H9 (cell line): Measurements from ENCODE around the gene SREBF1. TPM values are rescaled to one million over a fixed set of nuclear protein-coding genes. Genes with fewer than 3 reads are reported as not detected.
A peak's percentile ranks its signal among the peaks of the same experiment; 100 is the strongest.

ENCODE experiments used
- DNase-seq: peaks from one replicate; pipeline ENCODE4 v3.0.0-alpha.2; 2017
- H2AFZ ChIP-seq: one replicate; pipeline ENCODE4 v1.6.1; 2013; ENCODE audit warnings: mild to moderate bottlenecking, low read length, control low read depth, moderate library complexity
- H2AK5ac ChIP-seq: 2 replicates; pipeline ENCODE4 v1.6.1; 2013; ENCODE audit warnings: low read length, control low read depth, mixed read lengths; ENCODE audit not compliant: insufficient read length
- H2BK120ac ChIP-seq: one replicate; pipeline ENCODE4 v1.6.1; 2013; ENCODE audit warnings: low read depth, mild to moderate bottlenecking, low read length, control low read depth, inconsistent platforms; ENCODE audit not compliant: poor library complexity, severe bottlenecking
- H2BK12ac ChIP-seq: 2 replicates; pipeline ENCODE4 v1.6.1; 2013; ENCODE audit warnings: low read length, control low read depth, mixed read lengths, low read depth; ENCODE audit not compliant: insufficient read length
- H2BK15ac ChIP-seq: 2 replicates; pipeline ENCODE4 v1.6.1; 2013; ENCODE audit warnings: low read depth, low read length, control low read depth
- H2BK20ac ChIP-seq: one replicate; pipeline ENCODE4 v1.6.1; 2013; ENCODE audit warnings: low read depth, mild to moderate bottlenecking, low read length, control low read depth, inconsistent platforms; ENCODE audit not compliant: poor library complexity, severe bottlenecking
- H2BK5ac ChIP-seq: 2 replicates; pipeline ENCODE4 v1.6.1; 2013; ENCODE audit warnings: low read length, control low read depth, mixed read lengths; ENCODE audit not compliant: insufficient read length
- H3K14ac ChIP-seq: 2 replicates; pipeline ENCODE4 v1.6.1; 2013; ENCODE audit warnings: low read length, control low read depth; ENCODE audit not compliant: insufficient read depth
- H3K18ac ChIP-seq: 2 replicates; pipeline ENCODE4 v1.6.1; 2013; ENCODE audit warnings: low read depth, mild to moderate bottlenecking, mixed read lengths, low read length, control low read depth; ENCODE audit not compliant: insufficient read length
- H3K23ac ChIP-seq: 2 replicates; pipeline ENCODE4 v1.6.1; 2013; ENCODE audit warnings: low read length, control low read depth, mixed read lengths, low read depth; ENCODE audit not compliant: insufficient read length
- H3K23me2 ChIP-seq: 2 replicates; pipeline ENCODE4 v1.6.1; 2013; ENCODE audit warnings: low read depth, mild to moderate bottlenecking, mixed read lengths, low read length, control low read depth; ENCODE audit not compliant: insufficient read length, poor library complexity, severe bottlenecking
- H3K27ac ChIP-seq: 2 replicates; pipeline ENCODE4 v1.5.1; 2013; ENCODE audit warnings: low read length, control low read depth, mixed read lengths, low read depth; ENCODE audit not compliant: insufficient read length
- H3K27me3 ChIP-seq: 2 replicates; pipeline ENCODE4 v1.6.1; 2013; ENCODE audit warnings: low read length, control low read depth, inconsistent platforms; ENCODE audit not compliant: insufficient read depth
- H3K4ac ChIP-seq: 2 replicates; pipeline ENCODE4 v1.6.1; 2013; ENCODE audit warnings: low read depth, mild to moderate bottlenecking, control low read depth, inconsistent platforms, low read length, moderate library complexity
- H3K4me1 ChIP-seq: 2 replicates; pipeline ENCODE4 v1.6.1; 2013; ENCODE audit warnings: low read length, control low read depth, inconsistent platforms; ENCODE audit not compliant: insufficient read depth
- H3K4me2 ChIP-seq: 2 replicates; pipeline ENCODE4 v1.6.1; 2013; ENCODE audit warnings: low read length, control low read depth, mixed read lengths; ENCODE audit not compliant: insufficient read length, insufficient read depth
- H3K56ac ChIP-seq: 2 replicates; pipeline ENCODE4 v1.6.1; 2013; ENCODE audit warnings: low read depth, mild to moderate bottlenecking, mixed read lengths, low read length, control low read depth; ENCODE audit not compliant: insufficient read length
- H3K79me1 ChIP-seq: 2 replicates; pipeline ENCODE4 v1.6.1; 2013; ENCODE audit warnings: low read depth, mild to moderate bottlenecking, moderate library complexity, low read length, control low read depth, inconsistent platforms; ENCODE audit not compliant: insufficient read depth, poor library complexity, severe bottlenecking
- H3K79me2 ChIP-seq: 2 replicates; pipeline ENCODE4 v1.6.1; 2013; ENCODE audit warnings: low read length, control low read depth, inconsistent platforms; ENCODE audit not compliant: insufficient read depth
- H3K9ac ChIP-seq: 2 replicates; pipeline ENCODE4 v1.6.1; 2013; ENCODE audit warnings: low read length, control low read depth, mixed read lengths; ENCODE audit not compliant: insufficient read length; ENCODE audit errors: extremely low read depth
- H3K9me3 ChIP-seq: one replicate; pipeline ENCODE4 v1.6.1; 2013; ENCODE audit warnings: low read depth, low read length, inconsistent platforms; ENCODE audit not compliant: control insufficient read depth
- H3T11ph ChIP-seq: one replicate; pipeline ENCODE4 v1.6.1; 2013; ENCODE audit warnings: mild to moderate bottlenecking, low read length, control low read depth, inconsistent platforms
- H4K20me1 ChIP-seq: one replicate; pipeline ENCODE4 v1.6.1; 2013; ENCODE audit not compliant: control insufficient read depth, insufficient read length, insufficient read depth
- H4K5ac ChIP-seq: 2 replicates; pipeline ENCODE4 v1.6.1; 2013; ENCODE audit warnings: low read depth, mild to moderate bottlenecking, mixed read lengths, low read length, control low read depth; ENCODE audit not compliant: insufficient read length
- H4K8ac ChIP-seq: replicated peaks from 2 replicates; pipeline ENCODE4 v1.6.1; 2013; ENCODE audit warnings: low read length, control low read depth, mixed read lengths, low read depth; ENCODE audit not compliant: insufficient read length
- H4K91ac ChIP-seq: 2 replicates; pipeline ENCODE4 v1.6.1; 2013; ENCODE audit warnings: low read depth, mild to moderate bottlenecking, moderate library complexity, mixed read lengths, low read length, control low read depth; ENCODE audit not compliant: insufficient read length
- H3K27ac Mint-ChIP-seq, 3 experiments: 2 replicates in 2 of 3; 3 replicates in 1 of 3; pipeline ENCODE4 v1.8.0; 2020 to 2021; ENCODE audit warnings: mixed read lengths in 3 of 3, mild to moderate bottlenecking in 1 of 3, moderate library complexity in 1 of 3
- H3K27me3 Mint-ChIP-seq: 2 replicates; pipeline ENCODE4 v1.8.0; 2021; ENCODE audit warnings: low read depth, mild to moderate bottlenecking, moderate library complexity, mixed read lengths
- H3K36me3 Mint-ChIP-seq, 3 experiments: 2 replicates in 2 of 3; 3 replicates in 1 of 3; pipeline ENCODE4 v1.8.0; 2020 to 2021; ENCODE audit warnings: low read depth in 3 of 3, mixed read lengths in 3 of 3; ENCODE audit not compliant: insufficient read depth in 1 of 3
- H3K4me1 Mint-ChIP-seq, 2 experiments: 2 replicates each; pipeline ENCODE4 v1.8.0; 2020; ENCODE audit warnings: mixed read lengths in 2 of 2
- H3K4me3 Mint-ChIP-seq, 2 experiments: 2 replicates in 1 of 2; 3 replicates in 1 of 2; pipeline ENCODE4 v1.8.0; 2020 to 2021; ENCODE audit warnings: mild to moderate bottlenecking in 2 of 2, mixed read lengths in 2 of 2, moderate library complexity in 1 of 2
- H3K9me3 Mint-ChIP-seq, 2 experiments: 2 replicates in 1 of 2; 3 replicates in 1 of 2; pipeline ENCODE4 v1.8.0; 2020; ENCODE audit warnings: mild to moderate bottlenecking in 2 of 2, mixed read lengths in 2 of 2, moderate library complexity in 1 of 2
- CTCF ChIP-seq: fragments of 200-600 bp; sonication (generic); conservative IDR thresholded peaks from 3 replicates; pipeline ENCODE4 v1.8.0; 2021; ENCODE audit warnings: antibody characterized with exemption, mild to moderate bottlenecking
- WGBS: extraction: QIAGEN DNeasy Blood & Tissue Kit; methylation state at CpG from one replicate; pipeline ENCODE4 v1.1.7; 2013; ENCODE audit warnings: missing lambda C conversion rate, low lambda C conversion rate, mixed read lengths; ENCODE audit not compliant: insufficient read length; ENCODE audit errors: extremely low coverage; 5-methylcytosine and 5-hydroxymethylcytosine counted together
- total RNA-seq: library from RNA; stranded (reverse); gene quantifications from 2 replicates; pipeline ENCODE4 v1.2.1, GENCODE V29; 2021

The SREBF1 gene
- total RNA-seq, 1 experiment from 2014 or later: 81.9 TPM

- no peak overlapping the region for H4K91ac ChIP-seq
- H2BK20ac ChIP-seq: no peak overlapping the region
- no peak overlapping the region for H3K23ac ChIP-seq
- peak overlapping the region; percentile 51 for H3K4me2 ChIP-seq
- H3K14ac ChIP-seq: peak overlapping the region; percentile 41; the same call in 1 of the 2 replicates
- H3K27ac Mint-ChIP-seq: peak overlapping the region in 1 of 3 experiments; percentile 52; a peak in 1 of 7 replicates
- H3K4me1 ChIP-seq: no peaks in the 10 kb centered on the region; the same call in 1 of the 2 replicates
- no CpG with 5 or more reads among the region's 68 CpGs for WGBS
- peaks cover 17 to 25% of the 10 kb centered on the region in 2 experiments for H3K4me1 Mint-ChIP-seq
- H2AFZ ChIP-seq: no peak overlapping the region
- TF ChIP-seq CTCF: peak; percentile 37; the same call in 2 of the 3 replicates
- peak; percentile 70 for DNase-seq
- H3K9me3 ChIP-seq: no peaks in the 10 kb centered on the region
- no peak overlapping the region for H2BK15ac ChIP-seq
- no peak overlapping the region for H3K56ac ChIP-seq
- no peaks in the 10 kb centered on the region for H4K20me1 ChIP-seq
- H3T11ph ChIP-seq: no peak overlapping the region
- H3K9ac ChIP-seq: no peak overlapping the region
- no peak overlapping the region for H4K8ac ChIP-seq
- H3K36me3 Mint-ChIP-seq: peaks cover 2 to 20% (median 9%) of the 10 kb centered on the region in 3 experiments
- no peak overlapping the region for H2BK5ac ChIP-seq
- H3K27ac ChIP-seq: no peak overlapping the region
- H3K79me1 ChIP-seq: no peaks in the 10 kb centered on the region
- peak overlapping the region; percentile 10 for H3K18ac ChIP-seq
- H3K4me3 Mint-ChIP-seq: peak overlapping the region; percentile 59 to 80
- no peak overlapping the region for H2BK120ac ChIP-seq
- H3K23me2 ChIP-seq: peaks cover 6% of the 10 kb centered on the region
- peaks cover 35% of the 10 kb centered on the region for H3K27me3 Mint-ChIP-seq
- no peak overlapping the region for H2BK12ac ChIP-seq
- no peaks in the 10 kb centered on the region for H3K9me3 Mint-ChIP-seq
- no peak overlapping the region for H4K5ac ChIP-seq
- no peak overlapping the region for H3K4ac ChIP-seq
- H3K27me3 ChIP-seq: peaks cover 8% of the 10 kb centered on the region; the same call in 1 of the 2 replicates
- no peak overlapping the region for H2AK5ac ChIP-seq
- no peaks in the 10 kb centered on the region for H3K79me2 ChIP-seq
Observed at GRCh38 chr17:17810084-17810894, 26.5 kb downstream of the SREBF1 start.
